ENCODE results near the gene RPS15. TPM values are rescaled to one million over a fixed set of nuclear protein-coding genes. Genes with fewer than 3 reads are reported as not detected.

Gene RPS15
- total and polyA plus RNA-seq, 2 of the 13 experiments (the other 11 are each of a cell fraction or from before 2014, with no cell fraction given): 695 to 1,411 TPM

DNA sequence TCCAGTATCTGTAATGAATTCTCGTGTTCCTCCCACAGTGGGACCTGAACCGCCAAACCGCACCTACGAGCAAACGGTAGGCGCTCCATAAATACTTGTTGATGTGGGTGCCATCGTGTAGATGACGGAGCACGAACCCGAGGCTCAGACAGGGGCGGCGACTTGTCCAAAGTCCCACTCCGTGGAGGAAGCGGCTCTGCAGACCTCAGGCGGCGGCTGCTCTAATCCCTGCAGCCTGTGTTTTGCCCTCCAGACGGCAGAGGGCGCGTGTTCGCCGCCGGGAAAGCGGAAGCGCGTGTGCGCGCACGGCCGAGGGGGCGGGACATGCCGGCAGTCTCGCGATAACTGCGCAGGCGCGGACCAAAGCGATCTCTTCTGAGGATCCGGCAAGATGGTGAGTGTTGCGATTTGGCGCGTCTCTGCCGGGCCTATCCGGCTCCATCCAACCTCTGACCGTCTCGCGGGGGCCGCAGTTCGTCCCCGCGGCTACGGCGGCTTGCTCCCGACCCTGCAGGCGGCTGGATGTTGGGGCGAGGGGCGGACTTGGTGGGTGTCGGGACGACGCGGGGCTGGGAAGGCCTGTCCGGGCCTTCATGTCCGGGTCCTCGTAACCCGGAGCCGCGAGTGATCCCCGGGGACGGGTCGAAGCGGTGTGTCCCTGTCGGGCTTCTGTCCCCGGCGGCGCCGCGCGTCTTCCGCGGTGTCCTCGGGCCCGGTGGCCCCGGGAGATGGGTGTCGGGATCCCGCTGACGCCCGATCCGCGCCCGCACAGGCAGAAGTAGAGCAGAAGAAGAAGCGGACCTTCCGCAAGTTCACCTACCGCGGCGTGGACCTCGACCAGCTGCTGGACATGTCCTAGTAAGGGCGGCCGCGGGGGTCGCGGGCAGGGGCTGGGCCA is at the start of gene RPS15 (continued):
- TF ChIP-seq, protein P1, sequence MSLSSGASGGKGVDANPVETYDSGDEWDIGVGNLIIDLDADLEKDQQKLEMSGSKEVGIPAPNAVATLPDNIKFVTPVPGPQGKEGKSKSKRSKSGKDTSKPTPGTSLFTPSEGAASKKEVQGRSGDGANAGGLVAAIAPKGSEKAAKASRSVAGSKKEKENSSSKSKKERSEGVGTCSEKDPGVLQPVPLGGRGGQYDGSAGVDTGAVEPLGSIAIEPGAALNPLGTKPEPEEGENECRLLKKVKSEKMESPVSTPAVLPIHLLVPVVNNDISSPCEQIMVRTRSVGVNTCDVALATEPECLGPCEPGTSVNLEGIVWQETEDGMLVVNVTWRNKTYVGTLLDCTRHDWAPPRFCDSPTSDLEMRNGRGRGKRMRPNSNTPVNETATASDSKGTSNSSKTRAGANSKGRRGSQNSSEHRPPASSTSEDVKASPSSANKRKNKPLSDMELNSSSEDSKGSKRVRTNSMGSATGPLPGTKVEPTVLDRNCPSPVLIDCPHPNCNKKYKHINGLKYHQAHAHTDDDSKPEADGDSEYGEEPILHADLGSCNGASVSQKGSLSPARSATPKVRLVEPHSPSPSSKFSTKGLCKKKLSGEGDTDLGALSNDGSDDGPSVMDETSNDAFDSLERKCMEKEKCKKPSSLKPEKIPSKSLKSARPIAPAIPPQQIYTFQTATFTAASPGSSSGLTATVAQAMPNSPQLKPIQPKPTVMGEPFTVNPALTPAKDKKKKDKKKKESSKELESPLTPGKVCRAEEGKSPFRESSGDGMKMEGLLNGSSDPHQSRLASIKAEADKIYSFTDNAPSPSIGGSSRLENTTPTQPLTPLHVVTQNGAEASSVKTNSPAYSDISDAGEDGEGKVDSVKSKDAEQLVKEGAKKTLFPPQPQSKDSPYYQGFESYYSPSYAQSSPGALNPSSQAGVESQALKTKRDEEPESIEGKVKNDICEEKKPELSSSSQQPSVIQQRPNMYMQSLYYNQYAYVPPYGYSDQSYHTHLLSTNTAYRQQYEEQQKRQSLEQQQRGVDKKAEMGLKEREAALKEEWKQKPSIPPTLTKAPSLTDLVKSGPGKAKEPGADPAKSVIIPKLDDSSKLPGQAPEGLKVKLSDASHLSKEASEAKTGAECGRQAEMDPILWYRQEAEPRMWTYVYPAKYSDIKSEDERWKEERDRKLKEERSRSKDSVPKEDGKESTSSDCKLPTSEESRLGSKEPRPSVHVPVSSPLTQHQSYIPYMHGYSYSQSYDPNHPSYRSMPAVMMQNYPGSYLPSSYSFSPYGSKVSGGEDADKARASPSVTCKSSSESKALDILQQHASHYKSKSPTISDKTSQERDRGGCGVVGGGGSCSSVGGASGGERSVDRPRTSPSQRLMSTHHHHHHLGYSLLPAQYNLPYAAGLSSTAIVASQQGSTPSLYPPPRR (CRISPR knock-in tag; IDR thresholded peaks at IDR 0.05; ENCODE audit: borderline replicate concordance): peak; percentile 79; the same call in 1 of the 2 replicates
- TF ChIP-seq, protein P2, sequence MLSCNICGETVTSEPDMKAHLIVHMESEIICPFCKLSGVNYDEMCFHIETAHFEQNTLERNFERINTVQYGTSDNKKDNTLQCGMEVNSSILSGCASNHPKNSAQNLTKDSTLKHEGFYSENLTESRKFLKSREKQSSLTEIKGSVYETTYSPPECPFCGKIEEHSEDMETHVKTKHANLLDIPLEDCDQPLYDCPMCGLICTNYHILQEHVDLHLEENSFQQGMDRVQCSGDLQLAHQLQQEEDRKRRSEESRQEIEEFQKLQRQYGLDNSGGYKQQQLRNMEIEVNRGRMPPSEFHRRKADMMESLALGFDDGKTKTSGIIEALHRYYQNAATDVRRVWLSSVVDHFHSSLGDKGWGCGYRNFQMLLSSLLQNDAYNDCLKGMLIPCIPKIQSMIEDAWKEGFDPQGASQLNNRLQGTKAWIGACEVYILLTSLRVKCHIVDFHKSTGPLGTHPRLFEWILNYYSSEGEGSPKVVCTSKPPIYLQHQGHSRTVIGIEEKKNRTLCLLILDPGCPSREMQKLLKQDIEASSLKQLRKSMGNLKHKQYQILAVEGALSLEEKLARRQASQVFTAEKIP (CRISPR knock-in tag; IDR thresholded peaks at IDR 0.05; ENCODE audit: borderline replicate concordance): no peak
- TF ChIP-seq, protein P3, sequence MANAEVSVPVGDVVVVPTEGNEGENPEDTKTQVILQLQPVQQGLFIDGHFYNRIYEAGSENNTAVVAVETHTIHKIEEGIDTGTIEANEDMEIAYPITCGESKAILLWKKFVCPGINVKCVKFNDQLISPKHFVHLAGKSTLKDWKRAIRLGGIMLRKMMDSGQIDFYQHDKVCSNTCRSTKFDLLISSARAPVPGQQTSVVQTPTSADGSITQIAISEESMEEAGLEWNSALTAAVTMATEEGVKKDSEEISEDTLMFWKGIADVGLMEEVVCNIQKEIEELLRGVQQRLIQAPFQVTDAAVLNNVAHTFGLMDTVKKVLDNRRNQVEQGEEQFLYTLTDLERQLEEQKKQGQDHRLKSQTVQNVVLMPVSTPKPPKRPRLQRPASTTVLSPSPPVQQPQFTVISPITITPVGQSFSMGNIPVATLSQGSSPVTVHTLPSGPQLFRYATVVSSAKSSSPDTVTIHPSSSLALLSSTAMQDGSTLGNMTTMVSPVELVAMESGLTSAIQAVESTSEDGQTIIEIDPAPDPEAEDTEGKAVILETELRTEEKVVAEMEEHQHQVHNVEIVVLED (CRISPR knock-in tag; IDR thresholded peaks at IDR 0.05; ENCODE audit: borderline replicate concordance): peak; percentile 98
- TF ChIP-seq ZSCAN22 (CRISPR knock-in tag; IDR thresholded peaks at IDR 0.05) (no peak), TAF1 (CRISPR knock-in tag; IDR thresholded peaks at IDR 0.05) (peak; percentile 100), HMG20B (CRISPR knock-in tag; conservative IDR thresholded peaks at IDR 0.05) (peak; percentile 60; the same call in 1 of the 2 replicates), FIP1L1 (IDR thresholded peaks at IDR 0.05; ENCODE audit: borderline replicate concordance, insufficient read depth, low read depth, low read length) (no peak), ZNF317 (CRISPR knock-in tag; IDR thresholded peaks at IDR 0.05) (peak; percentile 83), NFE2L1 (CRISPR knock-in tag; IDR thresholded peaks at IDR 0.05; ENCODE audit: borderline replicate concordance) (peak; percentile 67; the same call in 1 of the 2 replicates), FOXK1 (CRISPR knock-in tag; IDR thresholded peaks at IDR 0.05; ENCODE audit: borderline replicate concordance, low read depth) (peak; percentile 94), JUNB (CRISPR knock-in tag; IDR thresholded peaks at IDR 0.05; ENCODE audit: borderline replicate concordance) (peak; percentile 65), RCOR2 (CRISPR knock-in tag; IDR thresholded peaks at IDR 0.05) (peak; percentile 66)
- TF ChIP-seq, protein P4, sequence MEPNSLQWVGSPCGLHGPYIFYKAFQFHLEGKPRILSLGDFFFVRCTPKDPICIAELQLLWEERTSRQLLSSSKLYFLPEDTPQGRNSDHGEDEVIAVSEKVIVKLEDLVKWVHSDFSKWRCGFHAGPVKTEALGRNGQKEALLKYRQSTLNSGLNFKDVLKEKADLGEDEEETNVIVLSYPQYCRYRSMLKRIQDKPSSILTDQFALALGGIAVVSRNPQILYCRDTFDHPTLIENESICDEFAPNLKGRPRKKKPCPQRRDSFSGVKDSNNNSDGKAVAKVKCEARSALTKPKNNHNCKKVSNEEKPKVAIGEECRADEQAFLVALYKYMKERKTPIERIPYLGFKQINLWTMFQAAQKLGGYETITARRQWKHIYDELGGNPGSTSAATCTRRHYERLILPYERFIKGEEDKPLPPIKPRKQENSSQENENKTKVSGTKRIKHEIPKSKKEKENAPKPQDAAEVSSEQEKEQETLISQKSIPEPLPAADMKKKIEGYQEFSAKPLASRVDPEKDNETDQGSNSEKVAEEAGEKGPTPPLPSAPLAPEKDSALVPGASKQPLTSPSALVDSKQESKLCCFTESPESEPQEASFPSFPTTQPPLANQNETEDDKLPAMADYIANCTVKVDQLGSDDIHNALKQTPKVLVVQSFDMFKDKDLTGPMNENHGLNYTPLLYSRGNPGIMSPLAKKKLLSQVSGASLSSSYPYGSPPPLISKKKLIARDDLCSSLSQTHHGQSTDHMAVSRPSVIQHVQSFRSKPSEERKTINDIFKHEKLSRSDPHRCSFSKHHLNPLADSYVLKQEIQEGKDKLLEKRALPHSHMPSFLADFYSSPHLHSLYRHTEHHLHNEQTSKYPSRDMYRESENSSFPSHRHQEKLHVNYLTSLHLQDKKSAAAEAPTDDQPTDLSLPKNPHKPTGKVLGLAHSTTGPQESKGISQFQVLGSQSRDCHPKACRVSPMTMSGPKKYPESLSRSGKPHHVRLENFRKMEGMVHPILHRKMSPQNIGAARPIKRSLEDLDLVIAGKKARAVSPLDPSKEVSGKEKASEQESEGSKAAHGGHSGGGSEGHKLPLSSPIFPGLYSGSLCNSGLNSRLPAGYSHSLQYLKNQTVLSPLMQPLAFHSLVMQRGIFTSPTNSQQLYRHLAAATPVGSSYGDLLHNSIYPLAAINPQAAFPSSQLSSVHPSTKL (CRISPR knock-in tag; IDR thresholded peaks at IDR 0.05): 0 out of 2 replicates have a peak, but pooled peaks have one; percentile 63
- TF ChIP-seq, protein P5, sequence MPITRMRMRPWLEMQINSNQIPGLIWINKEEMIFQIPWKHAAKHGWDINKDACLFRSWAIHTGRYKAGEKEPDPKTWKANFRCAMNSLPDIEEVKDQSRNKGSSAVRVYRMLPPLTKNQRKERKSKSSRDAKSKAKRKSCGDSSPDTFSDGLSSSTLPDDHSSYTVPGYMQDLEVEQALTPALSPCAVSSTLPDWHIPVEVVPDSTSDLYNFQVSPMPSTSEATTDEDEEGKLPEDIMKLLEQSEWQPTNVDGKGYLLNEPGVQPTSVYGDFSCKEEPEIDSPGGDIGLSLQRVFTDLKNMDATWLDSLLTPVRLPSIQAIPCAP (CRISPR knock-in tag; IDR thresholded peaks at IDR 0.05; ENCODE audit: low read depth): no peak
